Activated CD4-positive, alpha-beta T cell treated with anti-CD3 and anti-CD28 coated beads for 36 hours (primary cell): Measurements from ENCODE around the gene KCNK15. TPM values are rescaled to one million over a fixed set of nuclear protein-coding genes. Genes with fewer than 3 reads are reported as not detected.

Source experiments
- ATAC-seq: fragments of 200-7000 bp; cut with Tn5 transposase; one replicate; pipeline ENCODE4 v1.10.0; 2021; ENCODE audit warnings: mild to moderate bottlenecking, moderate library complexity
- CTCF ChIA-PET: fragments of 350-600 bp; sonication (Branson Sonifier 250); formaldehyde crosslinking; loops from one replicate; lab custom pipeline; 2021; ENCODE audit warnings: antibody characterized with exemption; lab: Charles Lee
- POLR2A ChIA-PET: fragments of 350-600 bp; sonication (Branson Sonifier 250); formaldehyde crosslinking; loops from one replicate; lab custom pipeline; 2021; ENCODE audit warnings: antibody characterized with exemption, inconsistent platforms; lab: Charles Lee
- DNase-seq: peaks from one replicate; pipeline ENCODE4 v3.0.0-alpha.2; 2020
- H3K27ac Mint-ChIP-seq: one replicate; pipeline ENCODE4 v1.8.0; 2021; ENCODE audit warnings: mixed read lengths
- H3K27me3 Mint-ChIP-seq: one replicate; pipeline ENCODE4 v1.8.0; 2021; ENCODE audit warnings: mixed read lengths
- H3K36me3 Mint-ChIP-seq: one replicate; pipeline ENCODE4 v1.8.0; 2021; ENCODE audit warnings: low read depth, mixed read lengths
- H3K4me1 Mint-ChIP-seq: one replicate; pipeline ENCODE4 v1.8.0; 2021; ENCODE audit warnings: mixed read lengths
- H3K4me3 Mint-ChIP-seq: one replicate; pipeline ENCODE4 v1.8.0; 2021; ENCODE audit warnings: mild to moderate bottlenecking, moderate library complexity, mixed read lengths
- H3K9me3 Mint-ChIP-seq: one replicate; pipeline ENCODE4 v1.8.0; 2021; ENCODE audit warnings: low read depth, mixed read lengths
- intact Hi-C, 2 experiments: fragments of 100-400 bp; cut with DNase I in 1 of 2; cut with micrococcal nuclease in 1 of 2; formaldehyde crosslinking; loops; one replicate each; pipeline versions ENCODE4 v1.14.2 to v1.15.1; 2022 to 2024; cut with DNase I, micrococcal nuclease
- total RNA-seq, 2 experiments: library from RNA; stranded (reverse); gene quantifications; one replicate each; pipeline ENCODE4 v1.2.3, GENCODE V29; 2021

Gene KCNK15
- total RNA-seq, 2 experiments from 2014 or later: 1.1 to 1.4 TPM

- no peaks in the 10 kb centered on the region for H3K36me3 Mint-ChIP-seq
- ATAC-seq: no peak
Measured at GRCh38 chr20:44716309-44717106, 29.2 kb upstream of the KCNK15 start.

GRCh38 chr20:44717986-44718385 is 27.7 kb upstream of the KCNK15 start:
- intact Hi-C loops: no loop called here
- DNase-seq (no peak), ATAC-seq (no peak)
- no peaks in the 10 kb centered on the region for H3K27me3 Mint-ChIP-seq
- H3K4me3 Mint-ChIP-seq: no peak overlapping the region
- H3K9me3 Mint-ChIP-seq: no peaks in the 10 kb centered on the region
- POLR2A ChIA-PET: no interaction called here
- CTCF ChIA-PET: interaction anchor here (0.6 kb wide), 3 partner anchors 87 to 222 kb away, joined by 3 read pairs; no protein-coding TSS in a partner anchor
- H3K36me3 Mint-ChIP-seq: no peaks in the 10 kb centered on the region
- H3K4me1 Mint-ChIP-seq: no peaks in the 10 kb centered on the region
- no peak overlapping the region for H3K27ac Mint-ChIP-seq

More at GRCh38 chr20:44716309-44717106, 29.2 kb upstream of the KCNK15 start:
- Mint-ChIP-seq H3K4me3 (no peak overlapping the region), H3K9me3 (no peaks in the 10 kb centered on the region), H3K27ac (no peak overlapping the region), H3K4me1 (no peaks in the 10 kb centered on the region), H3K27me3 (no peaks in the 10 kb centered on the region)
- ChIA-PET CTCF (interaction anchor here (1.4 kb wide), 1 partner anchor 33 kb away, joined by 3 read pairs; no protein-coding TSS in a partner anchor), POLR2A (interaction anchor here (0.6 kb wide), 1 partner anchor 114 kb away, joined by 3 read pairs; no protein-coding TSS in a partner anchor)
- DNase-seq: no peak
- intact Hi-C loops: no loop called here

GRCh38 chr20:44719841-44720240 is 25.8 kb upstream of the KCNK15 start:
- Mint-ChIP-seq H3K27ac (no peak overlapping the region), H3K36me3 (no peaks in the 10 kb centered on the region), H3K27me3 (no peaks in the 10 kb centered on the region), H3K9me3 (no peaks in the 10 kb centered on the region), H3K4me1 (no peaks in the 10 kb centered on the region), H3K4me3 (no peak overlapping the region)
- ChIA-PET POLR2A (no interaction called here), CTCF (no interaction called here)
- ATAC-seq (no peak), DNase-seq (no peak)
- intact Hi-C loops: no loop called here

GRCh38 chr20:44720621-44720996 is 25.1 kb upstream of the KCNK15 start:
- no peak overlapping the region for H3K4me3 Mint-ChIP-seq
- ATAC-seq: no peak
- ChIA-PET POLR2A (interaction anchor here (0.6 kb wide), 1 partner anchor 25 kb away, joined by 3 read pairs; no protein-coding TSS in a partner anchor), CTCF (interaction anchor here (0.7 to 2.1 kb wide), 2 partner anchors 27 to 41 kb away, joined by 3 to 6 read pairs; no protein-coding TSS in a partner anchor)
- no peak for DNase-seq
- H3K27ac Mint-ChIP-seq: no peak overlapping the region
- no peaks in the 10 kb centered on the region for H3K36me3 Mint-ChIP-seq
- no peaks in the 10 kb centered on the region for H3K27me3 Mint-ChIP-seq
- intact Hi-C loops: no loop called here
- no peaks in the 10 kb centered on the region for H3K9me3 Mint-ChIP-seq
- no peaks in the 10 kb centered on the region for H3K4me1 Mint-ChIP-seq

GRCh38 chr20:44720997-44721784 is 24.5 kb upstream of the KCNK15 start:
- POLR2A ChIA-PET: interaction anchor here (0.6 kb wide), 1 partner anchor 25 kb away, joined by 3 read pairs; no protein-coding TSS in a partner anchor
- Mint-ChIP-seq H3K27me3 (no peaks in the 10 kb centered on the region), H3K4me3 (no peak overlapping the region), H3K9me3 (no peaks in the 10 kb centered on the region), H3K36me3 (no peaks in the 10 kb centered on the region), H3K27ac (no peak overlapping the region), H3K4me1 (no peaks in the 10 kb centered on the region)
- intact Hi-C loops: no loop called here
- ATAC-seq (no peak), DNase-seq (no peak)
- CTCF ChIA-PET: interaction anchor here (2.1 kb wide), 1 partner anchor 27 kb away, joined by 6 read pairs; no protein-coding TSS in a partner anchor

- no peaks in the 10 kb centered on the region for H3K9me3 Mint-ChIP-seq
- no peak for DNase-seq
- no peak overlapping the region for H3K27ac Mint-ChIP-seq
- no peaks in the 10 kb centered on the region for H3K36me3 Mint-ChIP-seq
- no peak for ATAC-seq
- ChIA-PET POLR2A (interaction anchor here (0.7 kb wide), 1 partner anchor 157 kb away, joined by 11 read pairs; no protein-coding TSS in a partner anchor), CTCF (interaction anchor here (2.1 kb wide), 1 partner anchor 26 kb away, joined by 6 read pairs; no protein-coding TSS in a partner anchor)
- intact Hi-C loops: no loop called here
- no peaks in the 10 kb centered on the region for H3K4me1 Mint-ChIP-seq
- H3K27me3 Mint-ChIP-seq: no peaks in the 10 kb centered on the region
- H3K4me3 Mint-ChIP-seq: no peak overlapping the region
Measured at GRCh38 chr20:44721785-44722054, 23.9 kb upstream of the KCNK15 start.

- no peaks in the 10 kb centered on the region for H3K36me3 Mint-ChIP-seq
- H3K4me1 Mint-ChIP-seq: no peaks in the 10 kb centered on the region
- no peaks in the 10 kb centered on the region for H3K27me3 Mint-ChIP-seq
- no peak overlapping the region for H3K4me3 Mint-ChIP-seq
- CTCF ChIA-PET: interaction anchor here (0.6 to 2.1 kb wide), 3 partner anchors 25 to 345 kb away, joined by 4 to 6 read pairs (median 5); no protein-coding TSS in a partner anchor
- H3K27ac Mint-ChIP-seq: no peak overlapping the region
- ATAC-seq: no peak
- intact Hi-C loops: no loop called here
- no peaks in the 10 kb centered on the region for H3K9me3 Mint-ChIP-seq
- DNase-seq: no peak
- POLR2A ChIA-PET: no interaction called here
Measured at GRCh38 chr20:44722990-44723389, 22.7 kb upstream of the KCNK15 start.

- CTCF ChIA-PET: interaction anchor here (0.6 to 1.5 kb wide), 2 partner anchors 27 to 345 kb away, joined by 4 to 5 read pairs; no protein-coding TSS in a partner anchor
- Mint-ChIP-seq H3K27me3 (no peaks in the 10 kb centered on the region), H3K4me3 (no peak overlapping the region), H3K36me3 (no peaks in the 10 kb centered on the region), H3K27ac (no peak overlapping the region), H3K9me3 (no peaks in the 10 kb centered on the region), H3K4me1 (no peaks in the 10 kb centered on the region)
- DNase-seq: no peak
- ATAC-seq: no peak
- POLR2A ChIA-PET: interaction anchor here (0.6 kb wide), 2 partner anchors 24 to 216 kb away, joined by 3 to 8 read pairs; no protein-coding TSS in a partner anchor
- intact Hi-C loops: no loop called here
Measured at GRCh38 chr20:44723391-44723790, 22.3 kb upstream of the KCNK15 start.

- Mint-ChIP-seq H3K4me1 (no peaks in the 10 kb centered on the region), H3K36me3 (no peaks in the 10 kb centered on the region), H3K27ac (no peak overlapping the region), H3K27me3 (no peaks in the 10 kb centered on the region), H3K4me3 (no peak overlapping the region), H3K9me3 (no peaks in the 10 kb centered on the region)
- ChIA-PET POLR2A (interaction anchor here (0.6 kb wide), 2 partner anchors 23 to 216 kb away, joined by 3 to 8 read pairs; no protein-coding TSS in a partner anchor), CTCF (interaction anchor here (1.5 kb wide), 1 partner anchor 27 kb away, joined by 5 read pairs; no protein-coding TSS in a partner anchor)
- ATAC-seq: no peak
- no peak for DNase-seq
- intact Hi-C loops: no loop called here
Measured at GRCh38 chr20:44723798-44724362, 21.8 kb upstream of the KCNK15 start.

- no peaks in the 10 kb centered on the region for H3K36me3 Mint-ChIP-seq
- H3K4me3 Mint-ChIP-seq: no peak overlapping the region
- intact Hi-C loops: no loop called here
- no peaks in the 10 kb centered on the region for H3K9me3 Mint-ChIP-seq
- H3K4me1 Mint-ChIP-seq: no peaks in the 10 kb centered on the region
- H3K27me3 Mint-ChIP-seq: no peaks in the 10 kb centered on the region
- ATAC-seq (no peak), DNase-seq (no peak)
- ChIA-PET CTCF (interaction anchor here (0.6 to 1.5 kb wide), 2 partner anchors 28 to 340 kb away, joined by 3 to 5 read pairs; no protein-coding TSS in a partner anchor), POLR2A (no interaction called here)
- H3K27ac Mint-ChIP-seq: no peak overlapping the region
Measured at GRCh38 chr20:44724423-44725091, 21.1 kb upstream of the KCNK15 start.
